ACC112 (cell line): ENCODE measurements around the gene NKD2.

Source experiments
- H2AFZ ChIP-seq: fragments of 200-600 bp; sonication (generic); one replicate; pipeline ENCODE4 v1.6.0; 2017; ENCODE audit warnings: antibody characterized with exemption, low read length; ENCODE audit not compliant: unreplicated experiment
- H3K27ac ChIP-seq: fragments of 200-600 bp; sonication (generic); 2 replicates; pipeline ENCODE4 v1.5.1; 2014; ENCODE audit warnings: low read depth, mild to moderate bottlenecking, antibody characterized with exemption, low read length, moderate library complexity
- H3K27me3 ChIP-seq: fragments of 200-600 bp; sonication (generic); 2 replicates; pipeline ENCODE4 v1.6.1; 2014; ENCODE audit warnings: mild to moderate bottlenecking, antibody characterized with exemption, low read length, moderate library complexity, mixed read lengths; ENCODE audit not compliant: insufficient read depth
- H3K36me3 ChIP-seq: fragments of 200-600 bp; sonication (generic); 2 replicates; pipeline ENCODE4 v1.6.1; 2016; ENCODE audit warnings: mild to moderate bottlenecking, antibody characterized with exemption, low read length, moderate library complexity, mixed read lengths; ENCODE audit not compliant: insufficient read depth
- H3K4me1 ChIP-seq: fragments of 200-600 bp; sonication (generic); one replicate; pipeline ENCODE4 v1.6.1; 2016; ENCODE audit warnings: low read length, mixed read lengths; ENCODE audit not compliant: insufficient read depth, unreplicated experiment, control insufficient read depth
- H3K4me3 ChIP-seq: fragments of 200-600 bp; sonication (generic); 2 replicates; pipeline ENCODE4 v1.5.1; 2014; ENCODE audit warnings: mild to moderate bottlenecking, low read depth, low read length
- H3K79me2 ChIP-seq: fragments of 200-600 bp; sonication (generic); one replicate; pipeline ENCODE4 v1.6.0; 2016; ENCODE audit warnings: low read length; ENCODE audit not compliant: control insufficient read depth, unreplicated experiment, insufficient read depth

NKD2 gene

GRCh38 chr5:1013948-1014301 is 5.3 kb downstream of the NKD2 start:
- no peaks in the 10 kb centered on the region for H3K79me2 ChIP-seq
- H3K27me3 ChIP-seq: peaks cover 34% of the 10 kb centered on the region
- no peak overlapping the region for H3K27ac ChIP-seq
- no peaks in the 10 kb centered on the region for H3K4me1 ChIP-seq
- no peak overlapping the region for H2AFZ ChIP-seq
- H3K36me3 ChIP-seq: no peaks in the 10 kb centered on the region
- no peak overlapping the region for H3K4me3 ChIP-seq

GRCh38 chr5:1014346-1014745 is 5.7 kb downstream of the NKD2 start:
- Histone ChIP-seq H3K27me3 (peaks cover 30% of the 10 kb centered on the region), H3K4me3 (no peak overlapping the region), H3K4me1 (no peaks in the 10 kb centered on the region), H3K36me3 (no peaks in the 10 kb centered on the region), H3K79me2 (no peaks in the 10 kb centered on the region), H2AFZ (no peak overlapping the region), H3K27ac (no peak overlapping the region)

- H3K36me3 ChIP-seq: no peaks in the 10 kb centered on the region
- H3K79me2 ChIP-seq: no peaks in the 10 kb centered on the region
- no peak overlapping the region for H3K4me3 ChIP-seq
- H3K27me3 ChIP-seq: peaks cover 26% of the 10 kb centered on the region
- no peak overlapping the region for H2AFZ ChIP-seq
- no peaks in the 10 kb centered on the region for H3K4me1 ChIP-seq
- H3K27ac ChIP-seq: no peak overlapping the region
These were observed 6.2 kb downstream of the NKD2 start for GRCh38 chr5:1014781-1015221.

DNA sequence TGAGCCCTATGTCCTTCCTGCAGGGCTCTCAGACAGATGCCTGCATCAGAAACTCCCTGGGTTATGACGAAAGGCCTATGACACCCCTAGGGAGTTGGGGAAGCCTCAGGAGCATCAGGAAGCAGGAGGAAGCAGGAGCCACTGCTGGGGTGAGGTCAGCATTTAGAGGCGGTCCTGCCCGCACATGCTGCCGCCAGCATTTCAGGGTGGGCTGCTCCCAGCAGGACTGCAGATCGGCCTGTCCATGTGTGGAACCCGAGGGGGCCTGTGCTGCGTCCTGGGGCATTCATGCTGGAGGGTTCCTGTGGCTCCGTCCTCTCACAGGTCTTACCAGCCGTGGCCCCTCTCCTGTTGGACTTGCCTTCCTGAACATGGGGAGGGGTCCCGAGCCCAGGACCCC is 6.9 kb downstream of the NKD2 start:
- no peak overlapping the region for H3K27ac ChIP-seq
- peaks cover 18% of the 10 kb centered on the region for H3K27me3 ChIP-seq
- H3K4me1 ChIP-seq: no peaks in the 10 kb centered on the region
- H3K36me3 ChIP-seq: no peaks in the 10 kb centered on the region
- no peak overlapping the region for H2AFZ ChIP-seq
- H3K79me2 ChIP-seq: no peaks in the 10 kb centered on the region
- H3K4me3 ChIP-seq: no peak overlapping the region

GRCh38 chr5:1016036-1016435 is 7.4 kb downstream of the NKD2 start:
- H3K27me3 ChIP-seq: peaks cover 13% of the 10 kb centered on the region
- H3K27ac ChIP-seq: no peak overlapping the region
- no peaks in the 10 kb centered on the region for H3K79me2 ChIP-seq
- H3K4me1 ChIP-seq: no peaks in the 10 kb centered on the region
- H3K4me3 ChIP-seq: no peak overlapping the region
- H3K36me3 ChIP-seq: no peaks in the 10 kb centered on the region
- no peak overlapping the region for H2AFZ ChIP-seq

DNA sequence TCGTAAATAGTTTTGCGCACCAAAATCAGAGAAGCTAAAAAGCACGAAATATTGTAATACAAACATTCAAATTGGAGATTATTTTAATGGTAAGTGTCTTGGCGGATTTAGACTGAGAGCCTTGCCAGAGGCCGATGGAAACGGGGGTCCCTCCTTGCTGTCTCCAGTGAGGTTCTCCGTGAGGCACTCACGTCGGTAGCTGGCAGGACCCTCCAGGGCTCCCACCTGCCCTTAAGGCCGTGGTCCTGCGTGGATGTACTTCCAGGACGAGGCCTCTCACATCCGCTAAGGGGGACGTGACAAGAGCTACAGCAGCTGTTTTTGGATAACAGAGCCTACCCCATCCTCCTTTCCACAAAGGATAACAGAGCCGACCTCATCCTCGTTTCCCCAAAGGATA is 7.9 kb downstream of the NKD2 start:
- Histone ChIP-seq H3K27me3 (peaks cover 12% of the 10 kb centered on the region; the same call in 1 of the 2 replicates), H3K4me1 (no peaks in the 10 kb centered on the region), H3K79me2 (no peaks in the 10 kb centered on the region), H2AFZ (no peak overlapping the region), H3K36me3 (no peaks in the 10 kb centered on the region), H3K4me3 (no peak overlapping the region), H3K27ac (no peak overlapping the region)

GRCh38 chr5:1017056-1017455 is 8.5 kb downstream of the NKD2 start:
- H2AFZ ChIP-seq: no peak overlapping the region
- no peaks in the 10 kb centered on the region for H3K36me3 ChIP-seq
- no peak overlapping the region for H3K27ac ChIP-seq

DNA sequence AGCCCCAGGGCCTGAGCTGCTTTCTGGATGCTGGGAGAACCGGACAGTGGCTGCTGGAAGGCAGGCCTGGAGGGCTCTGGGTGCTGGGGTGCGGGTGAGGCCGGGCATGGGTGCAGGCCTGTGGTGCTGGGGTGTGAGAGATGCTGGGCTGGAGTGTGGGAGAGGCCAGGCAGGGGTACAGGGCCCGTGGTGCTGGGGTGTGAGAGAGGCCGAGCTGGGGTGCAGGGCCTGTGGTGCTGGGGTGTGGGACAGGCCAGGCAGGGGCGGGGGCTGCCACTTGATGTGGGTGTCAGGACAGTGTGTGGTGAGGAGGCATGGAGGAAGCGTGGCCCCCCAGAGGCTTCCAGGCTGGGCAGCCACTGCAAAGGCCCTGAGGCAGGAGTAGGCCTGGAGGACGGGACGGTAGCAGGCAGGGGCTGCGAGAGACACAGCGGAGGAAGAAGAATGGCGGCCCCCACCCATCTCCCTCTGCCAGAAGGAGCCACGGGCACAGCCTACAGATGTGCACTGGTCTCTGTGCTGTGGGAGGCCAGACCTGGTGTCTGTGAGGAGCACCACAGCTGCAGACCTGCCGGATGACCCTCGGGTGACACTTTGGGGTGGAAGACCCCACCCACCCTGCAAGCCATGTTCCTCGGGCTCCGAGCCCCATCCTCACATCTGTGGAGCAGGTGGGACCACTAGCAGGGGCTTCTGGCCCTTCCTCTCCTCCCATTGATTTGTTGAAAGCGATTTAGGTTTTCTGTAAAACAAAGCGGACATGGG is 9.3 kb downstream of the NKD2 start:
- Histone ChIP-seq H3K27ac (no peak overlapping the region), H2AFZ (no peak overlapping the region), H3K4me1 (no peaks in the 10 kb centered on the region), H3K36me3 (no peaks in the 10 kb centered on the region), H3K4me3 (no peak overlapping the region), H3K27me3 (peaks cover 8% of the 10 kb centered on the region; the same call in 1 of the 2 replicates), H3K79me2 (no peaks in the 10 kb centered on the region)

More at GRCh38 chr5:1017056-1017455, 8.5 kb downstream of the NKD2 start:
- Histone ChIP-seq H3K4me3 (no peak overlapping the region), H3K27me3 (peaks cover 12% of the 10 kb centered on the region; the same call in 1 of the 2 replicates), H3K4me1 (no peaks in the 10 kb centered on the region), H3K79me2 (no peaks in the 10 kb centered on the region)

GRCh38 chr5:1018596-1018995 is 10.0 kb downstream of the NKD2 start:
- H3K27me3 ChIP-seq: peaks cover 8% of the 10 kb centered on the region; the same call in 1 of the 2 replicates
- H3K79me2 ChIP-seq: no peaks in the 10 kb centered on the region
- H3K27ac ChIP-seq: no peak overlapping the region
- H3K36me3 ChIP-seq: no peaks in the 10 kb centered on the region
- H3K4me3 ChIP-seq: no peak overlapping the region
- no peak overlapping the region for H2AFZ ChIP-seq
- H3K4me1 ChIP-seq: no peaks in the 10 kb centered on the region

- Histone ChIP-seq H3K4me3 (no peak overlapping the region), H3K79me2 (no peaks in the 10 kb centered on the region), H3K27ac (no peak overlapping the region), H3K27me3 (peaks cover 8% of the 10 kb centered on the region; the same call in 1 of the 2 replicates), H3K4me1 (no peaks in the 10 kb centered on the region), H2AFZ (no peak overlapping the region), H3K36me3 (no peaks in the 10 kb centered on the region)
These were observed 10.7 kb downstream of the NKD2 start for GRCh38 chr5:1019001-1019905.
